CD14-positive monocyte (primary cell): ENCODE results near the gene TMEM60. TPM values are rescaled to one million over a fixed set of nuclear protein-coding genes. Genes with fewer than 3 reads are reported as not detected.

Source experiments
- DNase-seq, 3 donors: peaks; one replicate each; pipeline ENCODE4 v3.0.0-alpha.2; 2011 to 2022
- H2AFZ ChIP-seq: 2 replicates; pipeline ENCODE4 v1.6.0; 2012; ENCODE audit warnings: mild to moderate bottlenecking, low read depth, low read length, inconsistent platforms; ENCODE audit not compliant: insufficient read depth, poor library complexity, severe bottlenecking
- H3K27ac ChIP-seq, 2 donors: 1 replicate in 1 of 2; 2 replicates in 1 of 2; pipeline ENCODE4 v1.5.1; 2012 to 2013; ENCODE audit warnings: low read length in 2 of 2, control low read depth in 1 of 2, inconsistent platforms in 1 of 2, low read depth in 1 of 2, mild to moderate bottlenecking in 1 of 2
- H3K27me3 ChIP-seq, 2 donors: one replicate each; pipeline versions ENCODE4 v1.6.0 to v1.6.1; 2011 to 2013; ENCODE audit warnings: low read length in 2 of 2; ENCODE audit not compliant: control insufficient read depth in 2 of 2, insufficient read depth in 2 of 2
- H3K36me3 ChIP-seq, 2 donors: replicated peaks in 1 of 2; 1 replicate in 1 of 2; 2 replicates in 1 of 2; pipeline versions ENCODE4 v1.5.1 to v1.6.1; 2012 to 2013; ENCODE audit warnings: low read length in 2 of 2, control low read depth in 1 of 2, inconsistent platforms in 1 of 2, mild to moderate bottlenecking in 1 of 2; ENCODE audit not compliant: insufficient read depth in 2 of 2, control insufficient read depth in 1 of 2
- H3K4me1 ChIP-seq, 2 donors: 1 replicate in 1 of 2; 2 replicates in 1 of 2; pipeline versions ENCODE4 v1.5.1 to v1.6.1; 2012 to 2013; ENCODE audit warnings: low read length in 2 of 2, control low read depth in 1 of 2, inconsistent platforms in 1 of 2, mild to moderate bottlenecking in 1 of 2, moderate library complexity in 1 of 2; ENCODE audit not compliant: insufficient read depth in 2 of 2, control insufficient read depth in 1 of 2
- H3K4me2 ChIP-seq: replicated peaks from 2 replicates; pipeline ENCODE3; 2012; ENCODE audit warnings: low read length, moderate library complexity, mild to moderate bottlenecking; ENCODE audit not compliant: poor library complexity, severe bottlenecking; ENCODE audit errors: extremely low read depth
- H3K4me3 ChIP-seq, 3 experiments: fragments of 200-600 bp in 1 of 3; sonication (generic) in 1 of 3; replicated peaks in 1 of 3; 1 replicate in 2 of 3; 2 replicates in 1 of 3; pipeline ENCODE4 v1.5.1; 2011 to 2013; ENCODE audit warnings: low read length in 3 of 3, mild to moderate bottlenecking in 3 of 3, control low read depth in 2 of 3, low read depth in 2 of 3, inconsistent platforms in 1 of 3, moderate library complexity in 1 of 3
- H3K79me2 ChIP-seq: 2 replicates; pipeline ENCODE4 v1.6.0; 2012; ENCODE audit warnings: mild to moderate bottlenecking, control low read depth, inconsistent platforms, low read length, moderate library complexity; ENCODE audit not compliant: insufficient read depth
- H3K9ac ChIP-seq: 2 replicates; pipeline ENCODE4 v1.6.0; 2017; ENCODE audit warnings: low read length, mild to moderate bottlenecking; ENCODE audit not compliant: insufficient read depth, poor library complexity, severe bottlenecking
- H3K9me3 ChIP-seq, 2 donors: replicated peaks in 1 of 2; 1 replicate in 1 of 2; 2 replicates in 1 of 2; pipeline versions ENCODE4 v1.5.1 to v1.6.1; 2012 to 2013; ENCODE audit warnings: low read length in 2 of 2, control low read depth in 1 of 2; ENCODE audit not compliant: control insufficient read depth in 1 of 2, insufficient read depth in 1 of 2
- H4K20me1 ChIP-seq: 2 replicates; pipeline ENCODE4 v1.6.0; 2012; ENCODE audit warnings: mild to moderate bottlenecking, low read length, control low read depth, moderate library complexity; ENCODE audit not compliant: insufficient read depth
- H3K27ac Mint-ChIP-seq, 7 donors: one replicate each; pipeline ENCODE4 v1.8.0; 2020; ENCODE audit warnings: mild to moderate bottlenecking in 7 of 7, mixed read lengths in 7 of 7, moderate library complexity in 6 of 7, inconsistent platforms in 2 of 7
- H3K27me3 Mint-ChIP-seq, 3 donors: one replicate each; pipeline ENCODE4 v1.8.0; 2021 to 2022; ENCODE audit warnings: low read depth in 3 of 3, mild to moderate bottlenecking in 3 of 3, mixed read lengths in 3 of 3, moderate library complexity in 3 of 3, inconsistent platforms in 1 of 3
- H3K36me3 Mint-ChIP-seq, 2 donors: one replicate each; pipeline ENCODE4 v1.8.0; 2020; ENCODE audit warnings: mixed read lengths in 2 of 2, inconsistent platforms in 1 of 2, mild to moderate bottlenecking in 1 of 2
- H3K4me1 Mint-ChIP-seq: one replicate; pipeline ENCODE4 v1.8.0; 2020; ENCODE audit warnings: mild to moderate bottlenecking, mixed read lengths
- H3K4me3 Mint-ChIP-seq, 2 donors: one replicate each; pipeline ENCODE4 v1.8.0; 2020; ENCODE audit warnings: mild to moderate bottlenecking in 2 of 2, mixed read lengths in 2 of 2, moderate library complexity in 1 of 2
- H3K9me3 Mint-ChIP-seq, 7 donors: one replicate each; pipeline ENCODE4 v1.8.0; 2020 to 2022; ENCODE audit warnings: mixed read lengths in 7 of 7, mild to moderate bottlenecking in 6 of 7, moderate library complexity in 6 of 7, inconsistent platforms in 2 of 7
- CTCF ChIP-seq: fragments of 200-600 bp; IDR thresholded peaks from one replicate; pipeline ENCODE4 v1.8.0; 2022; ENCODE audit warnings: antibody characterized with exemption, mild to moderate bottlenecking
- WGBS: methylation state at CpG from one replicate; pipeline ENCODE4 v1.1.5; 2013; ENCODE audit warnings: missing lambda C conversion rate; ENCODE audit not compliant: insufficient coverage; 5-methylcytosine and 5-hydroxymethylcytosine counted together
- intact Hi-C, 2 donors: fragments of 100-400 bp; cut with micrococcal nuclease; formaldehyde crosslinking; loops; one replicate each; pipeline versions ENCODE4 v1.15.0 to v1.15.1; 2023
- polyA plus RNA-seq, 3 donors: library from polyadenylated mRNA; depleted of rRNA in 1 of 3; unstranded in 2 of 3; stranded (reverse) in 1 of 3; fragments of 300-500 nt in 2 of 3; fragments of >200 nt in 1 of 3; fragmentation: Illumina TruSeq in 2 of 3; gene quantifications; 1 replicate in 2 of 3; 2 replicates in 1 of 3; pipeline ENCODE4 v1.2.3, GENCODE V29; 2012 to 2021

TMEM60 gene
- polyA plus RNA-seq, 3 donors = 5.5 to 27.6 (median 25.6) TPM

- peaks cover 67% of the 10 kb centered on the region for H3K4me1 Mint-ChIP-seq
- H3K9me3 ChIP-seq = no peaks in the 10 kb centered on the region
- peaks cover 0 to 3% (median 0%) of the 10 kb centered on the region in 7 donors for H3K9me3 Mint-ChIP-seq
- H3K4me3 Mint-ChIP-seq = peak overlapping the region; percentile 97 to 98
- no peaks in the 10 kb centered on the region for H3K36me3 ChIP-seq
- H3K9ac ChIP-seq = peak overlapping the region; percentile 84
- TF ChIP-seq CTCF = peak; percentile 22
- no peaks in the 10 kb centered on the region for H3K27me3 ChIP-seq
- peaks cover 25% of the 10 kb centered on the region for H4K20me1 ChIP-seq
- H3K27ac ChIP-seq = peak overlapping the region; percentile 88 to 92
- under 1% methylated on average over 49 of the region's 55 CpGs for WGBS
- H2AFZ ChIP-seq = peak overlapping the region; percentile 97
- peaks cover 0 to 14% of the 10 kb centered on the region in 2 donors for H3K36me3 Mint-ChIP-seq
- intact Hi-C loops = loop anchor here in 1 of 2 donors (5.0 kb wide), 1 partner anchor 102 kb away; the partner anchor contains the start of gene RSBN1L
- peak overlapping the region; percentile 86 for H3K4me2 ChIP-seq
- H3K4me3 ChIP-seq = peak overlapping the region; percentile 84 to 97 (median 91)
- H3K79me2 ChIP-seq = peaks cover 98% of the 10 kb centered on the region
- no peaks in the 10 kb centered on the region for H3K27me3 Mint-ChIP-seq
- peak; percentile 58 to 71 (median 58) for DNase-seq
- H3K27ac Mint-ChIP-seq = peak overlapping the region; percentile 82 to 98 (median 95)
- peaks cover 34 to 53% of the 10 kb centered on the region in 2 donors for H3K4me1 ChIP-seq
These were observed 1.1 kb upstream of the TMEM60 start for GRCh38 chr7:77799078-77799964.

- WGBS = 0% methylated on average over 33 of the region's 35 CpGs
These were observed 370 bp downstream of the TMEM60 start for GRCh38 chr7:77797734-77798393.

More at GRCh38 chr7:77797734-77798393, 370 bp downstream of the TMEM60 start:
- Histone ChIP-seq H3K4me1 (peaks cover 32 to 54% of the 10 kb centered on the region in 2 donors), H2AFZ (peak overlapping the region; percentile 97), H3K79me2 (peaks cover 98% of the 10 kb centered on the region), H3K4me2 (peak overlapping the region; percentile 86), H3K27me3 (no peaks in the 10 kb centered on the region), H3K27ac (peak overlapping the region; percentile 88 to 92), H3K36me3 (peaks cover 0 to 5% of the 10 kb centered on the region in 2 donors), H3K4me3 (peak overlapping the region; percentile 84 to 97 (median 91)), H4K20me1 (peaks cover 36% of the 10 kb centered on the region), H3K9me3 (no peaks in the 10 kb centered on the region), H3K9ac (peak overlapping the region; percentile 84)
- intact Hi-C loops = loop anchor here in 1 of 2 donors (5.0 kb wide), 1 partner anchor 101 kb away; the partner anchor contains the start of gene RSBN1L
- H3K9me3 Mint-ChIP-seq = peaks cover 0 to 3% (median 0%) of the 10 kb centered on the region in 7 donors
- H3K4me1 Mint-ChIP-seq = peaks cover 61% of the 10 kb centered on the region
- peak in 1 of 3 donors; percentile 5 for DNase-seq
- peak overlapping the region; percentile 89 to 98 (median 95) for H3K27ac Mint-ChIP-seq
- H3K4me3 Mint-ChIP-seq = peak overlapping the region; percentile 97 to 98
- H3K36me3 Mint-ChIP-seq = peaks cover 6 to 22% of the 10 kb centered on the region in 2 donors
- TF ChIP-seq CTCF = no peak
- H3K27me3 Mint-ChIP-seq = no peaks in the 10 kb centered on the region
